Vagina (tissue), 2 donors: ENCODE measurements around the gene STX17.

Source experiments
- CTCF ChIP-seq, 3 experiments: fragments of 450-650 bp in 2 of 3; fragments of 200-600 bp in 1 of 3; sonication (generic) in 1 of 3; IDR thresholded peaks; one replicate each; pipeline ENCODE4 v1.5.1; 2017 to 2019; ENCODE audit warnings: antibody characterized with exemption in 3 of 3, mild to moderate bottlenecking in 2 of 3, moderate library complexity in 2 of 3
- POLR2A ChIP-seq, 2 donors: fragments of 450-650 bp; IDR thresholded peaks; one replicate each; pipeline ENCODE4 v1.6.1; 2017; ENCODE audit warnings: antibody characterized with exemption in 2 of 2, mild to moderate bottlenecking in 2 of 2, moderate library complexity in 2 of 2
- POLR2AphosphoS5 ChIP-seq, 2 donors: sonication (generic); formaldehyde crosslinking; IDR thresholded peaks; one replicate each; pipeline ENCODE4 v1.9.0; 2017; ENCODE audit warnings: antibody characterized with exemption in 2 of 2, mild to moderate bottlenecking in 2 of 2, low read depth in 1 of 2; ENCODE audit not compliant: insufficient read depth in 1 of 2

- no peak for TF ChIP-seq POLR2A (IDR thresholded peaks at IDR 0.05)
- TF ChIP-seq POLR2AphosphoS5 (IDR thresholded peaks at IDR 0.05; ENCODE audit: insufficient read depth in 1 of 2, low read depth in 1 of 2): no peak
- TF ChIP-seq CTCF (IDR thresholded peaks at IDR 0.05): no peak
Measured at GRCh38 chr9:99955606-99956005, 49.2 kb downstream of the STX17 start.
